ENCODE results near the gene SMAD6.

The SMAD6 gene

GRCh38 chr15:66760968-66761725 is 59.1 kb downstream of the SMAD6 start:
- Histone ChIP-seq H4K20me1 (ENCODE audit: insufficient read depth, low read length) (no peaks in the 10 kb centered on the region), H3K4me2 (ENCODE audit: low read depth, low read length) (no peak overlapping the region), H3K4me1 (ENCODE audit: low read length) (no peaks in the 10 kb centered on the region), H2AFZ (ENCODE audit: low read length) (no peak overlapping the region), H3K9me3 (replicated peaks; ENCODE audit: insufficient read depth, low read length) (no peaks in the 10 kb centered on the region), H3K27ac (ENCODE audit: low read length) (no peak overlapping the region), H3K79me2 (ENCODE audit: low read length) (no peaks in the 10 kb centered on the region), H3K9me2 (replicated peaks; ENCODE audit: insufficient read depth, low read length) (no peaks in the 10 kb centered on the region), H3F3A (ENCODE audit: insufficient read depth, low read length) (no peaks in the 10 kb centered on the region), H3K4me3 (ENCODE audit: low read length) (no peak overlapping the region), H3K36me3 (replicated peaks; ENCODE audit: insufficient read depth, low read length) (no peaks in the 10 kb centered on the region), H3K9ac (ENCODE audit: low read length) (no peak overlapping the region), H3K27me3 (replicated peaks; ENCODE audit: insufficient read depth, low read length) (peaks cover 23% of the 10 kb centered on the region; the same call in 1 of the 2 replicates)
- no peak for DNase-seq
- TF ChIP-seq, protein P1, sequence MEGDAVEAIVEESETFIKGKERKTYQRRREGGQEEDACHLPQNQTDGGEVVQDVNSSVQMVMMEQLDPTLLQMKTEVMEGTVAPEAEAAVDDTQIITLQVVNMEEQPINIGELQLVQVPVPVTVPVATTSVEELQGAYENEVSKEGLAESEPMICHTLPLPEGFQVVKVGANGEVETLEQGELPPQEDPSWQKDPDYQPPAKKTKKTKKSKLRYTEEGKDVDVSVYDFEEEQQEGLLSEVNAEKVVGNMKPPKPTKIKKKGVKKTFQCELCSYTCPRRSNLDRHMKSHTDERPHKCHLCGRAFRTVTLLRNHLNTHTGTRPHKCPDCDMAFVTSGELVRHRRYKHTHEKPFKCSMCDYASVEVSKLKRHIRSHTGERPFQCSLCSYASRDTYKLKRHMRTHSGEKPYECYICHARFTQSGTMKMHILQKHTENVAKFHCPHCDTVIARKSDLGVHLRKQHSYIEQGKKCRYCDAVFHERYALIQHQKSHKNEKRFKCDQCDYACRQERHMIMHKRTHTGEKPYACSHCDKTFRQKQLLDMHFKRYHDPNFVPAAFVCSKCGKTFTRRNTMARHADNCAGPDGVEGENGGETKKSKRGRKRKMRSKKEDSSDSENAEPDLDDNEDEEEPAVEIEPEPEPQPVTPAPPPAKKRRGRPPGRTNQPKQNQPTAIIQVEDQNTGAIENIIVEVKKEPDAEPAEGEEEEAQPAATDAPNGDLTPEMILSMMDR (IDR thresholded peaks at IDR 0.05; ENCODE audit: low read length): no peak
- TF ChIP-seq EZH2 (optimal IDR thresholded peaks at IDR 0.05; ENCODE audit: low read depth, low read length): no peak
- no peak for TF ChIP-seq EZH2phosphoT487 (IDR thresholded peaks at IDR 0.05; ENCODE audit: low read length)

GRCh38 chr15:66761726-66762595 is 59.9 kb downstream of the SMAD6 start:
- TF ChIP-seq EZH2phosphoT487 (IDR thresholded peaks at IDR 0.05; ENCODE audit: low read length) (no peak), EZH2 (optimal IDR thresholded peaks at IDR 0.05; ENCODE audit: low read depth, low read length) (no peak)
- TF ChIP-seq, protein P1 (IDR thresholded peaks at IDR 0.05; ENCODE audit: low read length): no peak
- H3K27ac ChIP-seq (ENCODE audit: low read length): no peak overlapping the region
- no peaks in the 10 kb centered on the region for H3K4me1 ChIP-seq (ENCODE audit: low read length)

GRCh38 chr15:66763186-66764071 is 61.4 kb downstream of the SMAD6 start:
- H3K36me3 ChIP-seq (replicated peaks; ENCODE audit: insufficient read depth, low read length): no peaks in the 10 kb centered on the region
- H2AFZ ChIP-seq (ENCODE audit: low read length): no peak overlapping the region
- H3K9ac ChIP-seq (ENCODE audit: low read length): no peak overlapping the region
- H3K9me3 ChIP-seq (replicated peaks; ENCODE audit: insufficient read depth, low read length): no peaks in the 10 kb centered on the region
- no peaks in the 10 kb centered on the region for H3F3A ChIP-seq (ENCODE audit: insufficient read depth, low read length)
- TF ChIP-seq, protein P1 (IDR thresholded peaks at IDR 0.05; ENCODE audit: low read length): no peak
- TF ChIP-seq EZH2phosphoT487 (IDR thresholded peaks at IDR 0.05; ENCODE audit: low read length) (no peak), EZH2 (optimal IDR thresholded peaks at IDR 0.05; ENCODE audit: low read depth, low read length) (no peak)
- H3K4me1 ChIP-seq (ENCODE audit: low read length): no peaks in the 10 kb centered on the region
- no peak overlapping the region for H3K27ac ChIP-seq (ENCODE audit: low read length)
- no peaks in the 10 kb centered on the region for H3K9me2 ChIP-seq (replicated peaks; ENCODE audit: insufficient read depth, low read length)
- no peak overlapping the region for H3K4me3 ChIP-seq (ENCODE audit: low read length)
- no peak overlapping the region for H3K4me2 ChIP-seq (ENCODE audit: low read depth, low read length)
- DNase-seq: no peak
- no peaks in the 10 kb centered on the region for H3K79me2 ChIP-seq (ENCODE audit: low read length)
- H4K20me1 ChIP-seq (ENCODE audit: insufficient read depth, low read length): no peaks in the 10 kb centered on the region
- peaks cover 23% of the 10 kb centered on the region; the same call in 1 of the 2 replicates for H3K27me3 ChIP-seq (replicated peaks; ENCODE audit: insufficient read depth, low read length)

More at GRCh38 chr15:66761726-66762595, 59.9 kb downstream of the SMAD6 start:
- Histone ChIP-seq H3K36me3 (replicated peaks; ENCODE audit: insufficient read depth, low read length) (no peaks in the 10 kb centered on the region), H3K9ac (ENCODE audit: low read length) (no peak overlapping the region), H3K79me2 (ENCODE audit: low read length) (no peaks in the 10 kb centered on the region), H3K9me3 (replicated peaks; ENCODE audit: insufficient read depth, low read length) (no peaks in the 10 kb centered on the region), H3K27me3 (replicated peaks; ENCODE audit: insufficient read depth, low read length) (peaks cover 23% of the 10 kb centered on the region; the same call in 1 of the 2 replicates), H4K20me1 (ENCODE audit: insufficient read depth, low read length) (no peaks in the 10 kb centered on the region), H3K4me3 (ENCODE audit: low read length) (no peak overlapping the region), H3K4me2 (ENCODE audit: low read depth, low read length) (no peak overlapping the region), H3F3A (ENCODE audit: insufficient read depth, low read length) (no peaks in the 10 kb centered on the region), H2AFZ (ENCODE audit: low read length) (no peak overlapping the region), H3K9me2 (replicated peaks; ENCODE audit: insufficient read depth, low read length) (no peaks in the 10 kb centered on the region)
- DNase-seq: no peak

Measured in MM.1S (cell line).